ENCODE data around the gene GPC3. TPM values are rescaled to one million over a fixed set of nuclear protein-coding genes. Genes with fewer than 3 reads are reported as not detected.

GPC3 gene
- total and polyA plus RNA-seq, 2 experiments from 2014 or later: 36.8 to 60.1 TPM

- TF ChIP-seq REST (IDR thresholded peaks at IDR 0.05; ENCODE audit: unreplicated experiment) (no peak), EZH2 (IDR thresholded peaks at IDR 0.05; ENCODE audit: low read depth, unreplicated experiment) (no peak)
Observed at GRCh38 chrX:133834771-133835170, 150.6 kb downstream of the GPC3 start (continued).

GRCh38 chrX:133819546-133819945, 165.8 kb downstream of the GPC3 start:
- Histone ChIP-seq H3K9me2 (ENCODE audit: insufficient read depth) (no peaks in the 10 kb centered on the region), H3K27me3 (ENCODE audit: insufficient read depth) (no peaks in the 10 kb centered on the region), H3F3A (replicated peaks; ENCODE audit: low read depth) (no peaks in the 10 kb centered on the region), H3K36me3 (ENCODE audit: insufficient read depth) (no peaks in the 10 kb centered on the region), H2AFZ (no peak overlapping the region), H4K20me1 (replicated peaks; ENCODE audit: insufficient read depth) (no peaks in the 10 kb centered on the region), H3K4me2 (no peak overlapping the region), H3K27ac (ENCODE audit: low read depth) (no peak overlapping the region), H3K4me1 (ENCODE audit: insufficient read depth) (no peaks in the 10 kb centered on the region), H3K4me3 (no peak overlapping the region), H3K79me2 (replicated peaks; ENCODE audit: insufficient read depth) (no peaks in the 10 kb centered on the region)
- Mint-ChIP-seq H3K27me3 (ENCODE audit: insufficient read depth, low read depth, poor library complexity) (no peaks in the 10 kb centered on the region), H3K36me3 (ENCODE audit: low read depth) (no peaks in the 10 kb centered on the region), H3K9me3 (no peaks in the 10 kb centered on the region), H3K4me1 (no peaks in the 10 kb centered on the region), H3K27ac (no peak overlapping the region), H3K4me3 (no peak overlapping the region)
- DNase-seq (ENCODE audit: low spot score) (no peak), ATAC-seq (no peak)
- TF ChIP-seq REST (IDR thresholded peaks at IDR 0.05; ENCODE audit: unreplicated experiment) (no peak), ZNF462 (CRISPR knock-in tag; IDR thresholded peaks at IDR 0.05) (no peak), NANOG (IDR thresholded peaks at IDR 0.05; ENCODE audit: borderline replicate concordance) (no peak), ETS1 (IDR thresholded peaks at IDR 0.05) (no peak), CREB1 (CRISPR knock-in tag; IDR thresholded peaks at IDR 0.05; ENCODE audit: low read depth) (no peak), JUNB (IDR thresholded peaks at IDR 0.05; ENCODE audit: unreplicated experiment) (no peak), EZH2 (IDR thresholded peaks at IDR 0.05; ENCODE audit: low read depth, unreplicated experiment) (no peak), EZH2phosphoT487 (IDR thresholded peaks at IDR 0.05; ENCODE audit: unreplicated experiment) (no peak)

Measured in GM23338 (cell line).